HFFc6 (cell line): ENCODE data around the gene PLPPR4. TPM values are rescaled to one million over a fixed set of nuclear protein-coding genes. Genes with fewer than 3 reads are reported as not detected.
A peak's percentile ranks its signal among the peaks of the same experiment; 100 is the strongest.

Experiments
- DNase-seq: peaks from one replicate; pipeline ENCODE4 v3.0.0-alpha.2; 2018
- H3K27ac Mint-ChIP-seq: 2 replicates; pipeline ENCODE4 v1.8.0; 2020; ENCODE audit warnings: mild to moderate bottlenecking, mixed read lengths
- H3K27me3 Mint-ChIP-seq: 2 replicates; pipeline ENCODE4 v1.8.0; 2021; ENCODE audit warnings: mild to moderate bottlenecking, moderate library complexity, mixed read lengths; ENCODE audit not compliant: insufficient read depth
- H3K36me3 Mint-ChIP-seq: 2 replicates; pipeline ENCODE4 v1.8.0; 2021; ENCODE audit warnings: low read depth, mixed read lengths
- H3K4me1 Mint-ChIP-seq: 2 replicates; pipeline ENCODE4 v1.8.0; 2020; ENCODE audit warnings: low read depth, mixed read lengths
- H3K4me3 Mint-ChIP-seq: 2 replicates; pipeline ENCODE4 v1.8.0; 2020; ENCODE audit warnings: mild to moderate bottlenecking, moderate library complexity, mixed read lengths
- H3K9me3 Mint-ChIP-seq: 2 replicates; pipeline ENCODE4 v1.8.0; 2020; ENCODE audit warnings: mild to moderate bottlenecking, mixed read lengths
- CTCF ChIP-seq: fragments of 200-600 bp; sonication (generic); IDR thresholded peaks from 2 replicates; pipeline ENCODE4 v1.5.0; 2021; ENCODE audit warnings: antibody characterized with exemption, mild to moderate bottlenecking
- total RNA-seq, 6 experiments: library from RNA; stranded (reverse); fragmentation: NEBNext Ultra II Directional; extraction: Animal tissue kit (Norgen Biotek cat#: 25700); gene quantifications; 2 replicates in 1 of 6; 3 replicates in 5 of 6; pipeline ENCODE4 v1.2.3, GENCODE V29; 2021

PLPPR4 gene
- total RNA-seq, 6 experiments from 2014 or later, result 0.37 to 0.69 (median 0.47) TPM

- H3K9me3 Mint-ChIP-seq, result no peaks in the 10 kb centered on the region; the same call in 1 of the 2 replicates
- H3K27ac Mint-ChIP-seq, result no peak overlapping the region
- H3K4me3 Mint-ChIP-seq, result no peak overlapping the region
- H3K36me3 Mint-ChIP-seq, result no peaks in the 10 kb centered on the region
- H3K27me3 Mint-ChIP-seq, result no peaks in the 10 kb centered on the region
- no peak for TF ChIP-seq CTCF
- DNase-seq, result no peak
- no peaks in the 10 kb centered on the region for H3K4me1 Mint-ChIP-seq
Measured at GRCh38 chr1:99305626-99306025, 41.3 kb downstream of the PLPPR4 start.

- no peaks in the 10 kb centered on the region; the same call in 1 of the 2 replicates for H3K9me3 Mint-ChIP-seq
- no peak overlapping the region for H3K27ac Mint-ChIP-seq
- no peaks in the 10 kb centered on the region for H3K4me1 Mint-ChIP-seq
- no peak for TF ChIP-seq CTCF
- DNase-seq, result no peak
- no peaks in the 10 kb centered on the region for H3K27me3 Mint-ChIP-seq
- H3K4me3 Mint-ChIP-seq, result no peak overlapping the region
- H3K36me3 Mint-ChIP-seq, result no peaks in the 10 kb centered on the region
Measured at GRCh38 chr1:99306056-99306455, 41.8 kb downstream of the PLPPR4 start.

GRCh38 chr1:99306644-99307043 is 42.4 kb downstream of the PLPPR4 start:
- Mint-ChIP-seq H3K4me3 (no peak overlapping the region), H3K27ac (no peak overlapping the region), H3K4me1 (no peaks in the 10 kb centered on the region), H3K36me3 (no peaks in the 10 kb centered on the region), H3K9me3 (no peaks in the 10 kb centered on the region; the same call in 1 of the 2 replicates), H3K27me3 (no peaks in the 10 kb centered on the region)
- no peak for DNase-seq
- TF ChIP-seq CTCF, result no peak

GRCh38 chr1:99315305-99315704 is 51.0 kb downstream of the PLPPR4 start:
- Mint-ChIP-seq H3K27me3 (no peaks in the 10 kb centered on the region), H3K27ac (no peak overlapping the region), H3K9me3 (no peaks in the 10 kb centered on the region), H3K4me3 (no peak overlapping the region), H3K36me3 (no peaks in the 10 kb centered on the region), H3K4me1 (no peaks in the 10 kb centered on the region)
- no peak for TF ChIP-seq CTCF
- DNase-seq, result no peak

GRCh38 chr1:99326215-99326949 is 62.1 kb downstream of the PLPPR4 start:
- DNase-seq, result no peak
- H3K4me3 Mint-ChIP-seq, result no peak overlapping the region
- H3K27me3 Mint-ChIP-seq, result no peaks in the 10 kb centered on the region; the same call in none of the 2 replicates
- peak; percentile 67 for TF ChIP-seq CTCF
- no peaks in the 10 kb centered on the region for H3K4me1 Mint-ChIP-seq
- no peaks in the 10 kb centered on the region for H3K36me3 Mint-ChIP-seq
- no peaks in the 10 kb centered on the region; the same call in 1 of the 2 replicates for H3K9me3 Mint-ChIP-seq
- H3K27ac Mint-ChIP-seq, result no peak overlapping the region
